COLO829 (cell line): ENCODE results near the gene NPEPL1.

ENCODE experiments used
- DNase-seq: peaks from one replicate; pipeline ENCODE4 v3.0.0; 2012; ENCODE audit warnings: low spot score

Gene NPEPL1

DNA sequence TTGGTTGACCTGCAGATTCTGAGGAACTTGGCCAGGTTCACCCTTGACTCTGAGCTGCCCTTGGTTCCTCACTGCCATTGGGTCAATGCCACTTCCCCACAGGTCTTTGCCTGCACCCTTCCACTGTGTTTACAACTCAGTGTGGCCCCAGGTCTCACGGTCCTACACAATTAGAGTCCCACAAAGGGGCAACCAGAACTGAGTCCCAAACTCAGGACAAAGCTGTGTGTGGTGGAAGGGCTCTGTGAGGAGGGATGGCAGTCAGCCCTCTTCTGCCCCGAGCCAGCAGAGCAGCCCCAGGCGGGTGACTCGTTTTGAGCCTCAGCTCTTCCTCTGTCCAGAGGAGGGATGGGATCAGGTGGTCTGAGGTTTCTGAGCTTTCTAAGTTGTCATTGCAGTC, 69.5 kb downstream of the NPEPL1 start:
- DNase-seq = no peak

DNA sequence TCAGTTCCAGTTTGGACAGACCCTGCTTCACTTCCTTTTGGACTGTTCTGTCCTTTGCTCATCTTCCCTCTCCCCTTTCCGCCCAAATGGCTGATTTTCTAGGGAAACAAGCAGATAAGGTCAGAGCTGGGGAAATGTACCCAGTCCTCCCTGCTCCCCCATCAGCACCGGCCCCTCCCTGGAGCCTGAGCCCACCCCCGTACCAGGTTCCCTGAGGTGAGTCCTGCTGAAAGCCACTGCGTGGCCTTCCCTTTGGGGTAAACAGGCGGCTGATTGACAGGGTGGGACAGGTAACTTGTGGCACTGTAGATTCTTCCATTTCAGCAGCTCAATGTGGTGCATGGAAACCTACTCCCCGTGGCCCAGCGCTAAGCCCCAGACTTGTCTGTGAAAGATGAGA, 70.5 kb downstream of the NPEPL1 start:
- DNase-seq = no peak
